B cell (primary cell): ENCODE measurements around the gene CALM1. TPM values are rescaled to one million over a fixed set of nuclear protein-coding genes. Genes with fewer than 3 reads are reported as not detected.
A peak's percentile ranks its signal among the peaks of the same experiment; 100 is the strongest.

Experiments
- ATAC-seq: fragments of 200-7000 bp; cut with Tn5 transposase; one replicate; pipeline ENCODE4 v1.10.0; 2021; ENCODE audit warnings: low read depth, mild to moderate bottlenecking, moderate number of reproducible peaks, moderate library complexity
- CTCF ChIA-PET: fragments of 350-600 bp; sonication (Branson Sonifier 250); formaldehyde crosslinking; loops from one replicate; lab custom pipeline; 2021; ENCODE audit warnings: antibody characterized with exemption, inconsistent platforms; lab: Charles Lee
- POLR2A ChIA-PET: fragments of 350-600 bp; sonication (Branson Sonifier 250); formaldehyde crosslinking; loops from one replicate; lab custom pipeline; 2021; ENCODE audit warnings: antibody characterized with exemption; lab: Charles Lee
- DNase-seq: peaks from one replicate; pipeline ENCODE4 v3.0.0; 2013
- H2AFZ ChIP-seq: 2 replicates; pipeline ENCODE4 v1.6.1; 2012; ENCODE audit warnings: mild to moderate bottlenecking, low read depth, low read length; ENCODE audit not compliant: insufficient read depth, poor library complexity, severe bottlenecking
- H3K27ac ChIP-seq, 2 donors: 1 replicate in 1 of 2; 2 replicates in 1 of 2; pipeline ENCODE4 v1.5.1; 2012 to 2013; ENCODE audit warnings: low read length in 2 of 2, mild to moderate bottlenecking in 2 of 2, moderate library complexity in 1 of 2
- H3K27me3 ChIP-seq, 4 experiments: fragments of 200-600 bp in 1 of 4; sonication (generic) in 1 of 4; replicated peaks in 1 of 4; 1 replicate in 2 of 4; 2 replicates in 2 of 4; pipeline versions ENCODE4 v1.6.1 to v1.7.0; 2013 to 2016; ENCODE audit warnings: low read length in 3 of 4, mild to moderate bottlenecking in 2 of 4, mixed read lengths in 1 of 4, moderate library complexity in 1 of 4; ENCODE audit not compliant: insufficient read depth in 4 of 4, control insufficient read depth in 3 of 4; ENCODE audit errors: control extremely low read depth in 1 of 4
- H3K36me3 ChIP-seq, 2 experiments: replicated peaks in 1 of 2; 1 replicate in 1 of 2; 2 replicates in 1 of 2; pipeline versions ENCODE4 v1.6.1 to v1.7.1; 2013; ENCODE audit warnings: low read length in 1 of 2; ENCODE audit not compliant: insufficient read depth in 2 of 2, control insufficient read depth in 1 of 2; ENCODE audit errors: control extremely low read depth in 1 of 2, extremely low read depth in 1 of 2
- H3K4me1 ChIP-seq, 2 donors: fragments of 200-600 bp in 1 of 2; sonication (generic) in 1 of 2; 1 replicate in 1 of 2; 2 replicates in 1 of 2; pipeline versions ENCODE4 v1.5.1 to v1.6.1; 2013 to 2017; ENCODE audit warnings: low read length in 2 of 2; ENCODE audit not compliant: control insufficient read depth in 2 of 2, insufficient read depth in 2 of 2
- H3K4me2 ChIP-seq: replicated peaks from 2 replicates; pipeline ENCODE3; 2012; ENCODE audit warnings: mild to moderate bottlenecking, low read depth, low read length; ENCODE audit not compliant: poor library complexity, severe bottlenecking
- H3K4me3 ChIP-seq, 5 experiments: fragments of 200-600 bp in 1 of 5; sonication (generic) in 1 of 5; 1 replicate in 3 of 5; 2 replicates in 2 of 5; pipeline versions ENCODE4 v1.5.1 to v1.7.0; 2011 to 2016; ENCODE audit warnings: low read length in 4 of 5, mild to moderate bottlenecking in 4 of 5, low read depth in 2 of 5, control low read depth in 1 of 5, moderate library complexity in 1 of 5; ENCODE audit not compliant: insufficient read depth in 1 of 5; ENCODE audit errors: control extremely low read depth in 1 of 5, extremely low read depth in 1 of 5
- H3K79me2 ChIP-seq: fragments of 200-600 bp; sonication (generic); one replicate; pipeline ENCODE4 v1.6.0; 2016; ENCODE audit warnings: low read length; ENCODE audit not compliant: control insufficient read depth, insufficient read depth
- H3K9ac ChIP-seq: fragments of 200-600 bp; sonication (generic); 2 replicates; pipeline ENCODE4 v1.6.1; 2017; ENCODE audit warnings: mild to moderate bottlenecking, low read length, moderate library complexity
- H3K9me3 ChIP-seq, 3 donors: one replicate each; pipeline versions ENCODE4 v1.6.1 to v1.7.1; 2013; ENCODE audit warnings: low read length in 2 of 3; ENCODE audit not compliant: control insufficient read depth in 2 of 3, insufficient read depth in 1 of 3; ENCODE audit errors: control extremely low read depth in 1 of 3
- H4K20me1 ChIP-seq: 2 replicates; pipeline ENCODE4 v1.6.0; 2012; ENCODE audit warnings: mild to moderate bottlenecking, low read length; ENCODE audit not compliant: insufficient read depth, control insufficient read depth, poor library complexity, severe bottlenecking
- H3K27ac Mint-ChIP-seq: one replicate; pipeline ENCODE4 v1.8.0; 2021; ENCODE audit warnings: mixed read lengths
- H3K27me3 Mint-ChIP-seq: one replicate; pipeline ENCODE4 v1.8.0; 2021; ENCODE audit warnings: mixed read lengths
- H3K4me1 Mint-ChIP-seq: one replicate; pipeline ENCODE4 v1.8.0; 2021; ENCODE audit warnings: mixed read lengths
- H3K4me3 Mint-ChIP-seq: one replicate; pipeline ENCODE4 v1.8.0; 2021; ENCODE audit warnings: mixed read lengths
- H3K9me3 Mint-ChIP-seq: one replicate; pipeline ENCODE4 v1.8.0; 2022; ENCODE audit warnings: mixed read lengths; ENCODE audit not compliant: insufficient read depth
- EZH2 ChIP-seq: IDR thresholded peaks from 2 replicates; pipeline ENCODE4 v1.6.1; 2012; ENCODE audit warnings: borderline replicate concordance, low read depth, mild to moderate bottlenecking, moderate library complexity, low read length; ENCODE audit not compliant: insufficient read depth, poor library complexity, severe bottlenecking
- WGBS: methylation state at CpG from one replicate; pipeline ENCODE4 v1.1.5; 2013; ENCODE audit warnings: missing lambda C conversion rate; ENCODE audit not compliant: insufficient coverage; 5-methylcytosine and 5-hydroxymethylcytosine counted together
- intact Hi-C: fragments of 100-400 bp; cut with micrococcal nuclease; formaldehyde crosslinking; loops from one replicate; pipeline ENCODE4 v1.10.0; 2022
- polyA plus RNA-seq: library from polyadenylated mRNA; depleted of rRNA; stranded (reverse); fragments of >200 nt; gene quantifications from 2 replicates; pipeline ENCODE4 v1.2.3, GENCODE V29; 2012
- total RNA-seq, 2 donors: library from RNA; stranded (reverse); fragments of 120-200 nt in 1 of 2; gene quantifications; 1 replicate in 1 of 2; 2 replicates in 1 of 2; pipeline versions ENCODE4 v1.2.3 to v1.2.4, GENCODE V29; 2013 to 2022
- TF ChIP-seq, protein P1 (sequence below): fragments of 200-600 bp; IDR thresholded peaks from one replicate; pipeline ENCODE4 v1.8.0; 2022; ENCODE audit warnings: antibody characterized with exemption, mild to moderate bottlenecking

CALM1 gene
- total and polyA plus RNA-seq, 2 donors (not counting 1 experiment from before 2014, with no cell fraction given), result 264 to 267 TPM

GRCh38 chr14:90407230-90407629, 10.4 kb downstream of the CALM1 start:
- intact Hi-C loops, result no loop called here
- no CpG with 5 or more reads among the region's 3 CpGs for WGBS
- H3K27me3 Mint-ChIP-seq, result no peaks in the 10 kb centered on the region
- no peak overlapping the region for H3K9ac ChIP-seq
- peaks cover 12 to 65% of the 10 kb centered on the region in 2 experiments for H3K36me3 ChIP-seq
- H3K9me3 Mint-ChIP-seq, result no peaks in the 10 kb centered on the region
- peaks cover 6% of the 10 kb centered on the region for H3K4me1 Mint-ChIP-seq
- POLR2A ChIA-PET, result interaction anchor here (0.6 kb wide), 1 partner anchor 20 kb away, joined by 3 read pairs; no protein-coding TSS in a partner anchor
- H3K27ac ChIP-seq, result no peak overlapping the region
- peaks cover 4% of the 10 kb centered on the region in 2 donors for H3K4me1 ChIP-seq
- no peak overlapping the region for H3K27ac Mint-ChIP-seq
- CTCF ChIA-PET, result interaction anchor here (1.1 kb wide), 1 partner anchor 8 kb away, joined by 4 read pairs; no protein-coding TSS in a partner anchor
- H3K4me3 Mint-ChIP-seq, result no peak overlapping the region
- H3K79me2 ChIP-seq, result peaks cover 10% of the 10 kb centered on the region
- H3K4me2 ChIP-seq, result no peak overlapping the region
- H3K9me3 ChIP-seq, result no peaks in the 10 kb centered on the region
- H3K4me3 ChIP-seq, result no peak overlapping the region
- H2AFZ ChIP-seq, result no peak overlapping the region
- no peaks in the 10 kb centered on the region for H3K27me3 ChIP-seq
- no peak for ATAC-seq
- DNase-seq, result no peak
- H4K20me1 ChIP-seq, result peaks cover 43% of the 10 kb centered on the region
- no peak for TF ChIP-seq EZH2
- TF ChIP-seq, protein P1, sequence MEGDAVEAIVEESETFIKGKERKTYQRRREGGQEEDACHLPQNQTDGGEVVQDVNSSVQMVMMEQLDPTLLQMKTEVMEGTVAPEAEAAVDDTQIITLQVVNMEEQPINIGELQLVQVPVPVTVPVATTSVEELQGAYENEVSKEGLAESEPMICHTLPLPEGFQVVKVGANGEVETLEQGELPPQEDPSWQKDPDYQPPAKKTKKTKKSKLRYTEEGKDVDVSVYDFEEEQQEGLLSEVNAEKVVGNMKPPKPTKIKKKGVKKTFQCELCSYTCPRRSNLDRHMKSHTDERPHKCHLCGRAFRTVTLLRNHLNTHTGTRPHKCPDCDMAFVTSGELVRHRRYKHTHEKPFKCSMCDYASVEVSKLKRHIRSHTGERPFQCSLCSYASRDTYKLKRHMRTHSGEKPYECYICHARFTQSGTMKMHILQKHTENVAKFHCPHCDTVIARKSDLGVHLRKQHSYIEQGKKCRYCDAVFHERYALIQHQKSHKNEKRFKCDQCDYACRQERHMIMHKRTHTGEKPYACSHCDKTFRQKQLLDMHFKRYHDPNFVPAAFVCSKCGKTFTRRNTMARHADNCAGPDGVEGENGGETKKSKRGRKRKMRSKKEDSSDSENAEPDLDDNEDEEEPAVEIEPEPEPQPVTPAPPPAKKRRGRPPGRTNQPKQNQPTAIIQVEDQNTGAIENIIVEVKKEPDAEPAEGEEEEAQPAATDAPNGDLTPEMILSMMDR, result no peak

- intact Hi-C loops, result no loop called here
- peak overlapping the region in 1 of 2 donors; percentile 52 for H3K27ac ChIP-seq
- no peak overlapping the region for H2AFZ ChIP-seq
- H3K79me2 ChIP-seq, result no peaks in the 10 kb centered on the region
- H3K27ac Mint-ChIP-seq, result no peak overlapping the region
- no peak overlapping the region for H3K4me2 ChIP-seq
- POLR2A ChIA-PET, result interaction anchor here (0.6 kb wide), 1 partner anchor 21 kb away, joined by 3 read pairs; no protein-coding TSS in a partner anchor
- ATAC-seq (no peak), DNase-seq (no peak)
- peaks cover 28% of the 10 kb centered on the region for H4K20me1 ChIP-seq
- no peaks in the 10 kb centered on the region for H3K4me1 ChIP-seq
- H3K36me3 ChIP-seq, result peaks cover 9 to 50% of the 10 kb centered on the region in 2 experiments
- H3K27me3 Mint-ChIP-seq, result no peaks in the 10 kb centered on the region
- H3K4me1 Mint-ChIP-seq, result no peaks in the 10 kb centered on the region
- H3K27me3 ChIP-seq, result no peaks in the 10 kb centered on the region
- no peak overlapping the region for H3K4me3 Mint-ChIP-seq
- no peak overlapping the region for H3K9ac ChIP-seq
- no peak for TF ChIP-seq EZH2
- TF ChIP-seq, protein P1, result no peak
- H3K9me3 ChIP-seq, result no peaks in the 10 kb centered on the region
- H3K9me3 Mint-ChIP-seq, result no peaks in the 10 kb centered on the region
- no peak overlapping the region for H3K4me3 ChIP-seq
- CTCF ChIA-PET, result interaction anchor here (0.6 to 1.9 kb wide), 3 partner anchors 9 to 350 kb away, joined by 3 to 8 read pairs (median 3); no protein-coding TSS in a partner anchor
- 93% methylated on average over 6 of the region's 6 CpGs for WGBS
These were observed 11.9 kb downstream of the CALM1 start for GRCh38 chr14:90408713-90409112.
